ENCODE measurements around the gene RPL3.
"Not testable (repeated sequence)": the region's sequence is repeated elsewhere in the genome, so short reads cannot be mapped to it uniquely, and the experiment has no call there.

GRCh38 chr22:39357110-39358108 is 38.0 kb upstream of the RPL3 start:
- TF ChIP-seq CTCF (IDR thresholded peaks at IDR 0.05; ENCODE audit: low read depth, low read length, poor library complexity, severe bottlenecking); EZH2phosphoT487 (IDR thresholded peaks at IDR 0.05; ENCODE audit: borderline replicate concordance, low read length): not testable (repeated sequence)

All from DOHH2 (cell line).